Heart left ventricle (tissue), 16 donors: Measurements from ENCODE around the gene API5. TPM values are rescaled to one million over a fixed set of nuclear protein-coding genes. Genes with fewer than 3 reads are reported as not detected.
"Not testable (repeated sequence)": the region's sequence is repeated elsewhere in the genome, so short reads cannot be mapped to it uniquely, and the experiment has no call there.

Experiments
- ATAC-seq, 4 donors: fragments of 200-7000 bp; cut with Tn5 transposase; one replicate each; pipeline ENCODE4 v1.9.1; 2020 to 2022; ENCODE audit warnings: moderate library complexity in 4 of 4, mild to moderate bottlenecking in 3 of 4, moderate number of reproducible peaks in 1 of 4
- DNase-seq, 5 donors: peaks; one replicate each; pipeline ENCODE4 v3.0.0-alpha.2; 2020
- H3K27ac ChIP-seq, 12 donors: fragments of 200-600 bp; sonication (generic) in 4 of 12; one replicate each; pipeline versions ENCODE4 v1.5.0 to v1.8.0; 2016 to 2022; ENCODE audit warnings: mild to moderate bottlenecking in 2 of 12
- H3K27me3 ChIP-seq, 9 donors: fragments of 200-600 bp; sonication (generic) in 2 of 9; one replicate each; pipeline versions ENCODE4 v1.5.1 to v1.8.0; 2016 to 2022; ENCODE audit warnings: mild to moderate bottlenecking in 3 of 9
- H3K36me3 ChIP-seq, 9 donors: fragments of 200-600 bp; sonication (generic) in 2 of 9; one replicate each; pipeline versions ENCODE4 v1.5.0 to v1.8.0; 2018 to 2022; ENCODE audit warnings: mild to moderate bottlenecking in 2 of 9
- H3K4me1 ChIP-seq, 12 donors: fragments of 200-600 bp; sonication (generic) in 4 of 12; one replicate each; pipeline versions ENCODE4 v1.5.0 to v1.8.0; 2016 to 2022; ENCODE audit warnings: mild to moderate bottlenecking in 3 of 12
- H3K4me3 ChIP-seq, 12 donors: fragments of 200-600 bp; sonication (generic) in 4 of 12; one replicate each; pipeline versions ENCODE4 v1.5.0 to v1.8.0; 2017 to 2022; ENCODE audit warnings: mild to moderate bottlenecking in 9 of 12, moderate library complexity in 4 of 12
- H3K9me3 ChIP-seq, 12 donors: fragments of 200-600 bp; sonication (generic) in 4 of 12; one replicate each; pipeline versions ENCODE4 v1.5.0 to v1.8.0; 2016 to 2022; ENCODE audit warnings: mild to moderate bottlenecking in 1 of 12
- POLR2A ChIP-seq, 2 donors: fragments of 450-650 bp; IDR thresholded peaks; one replicate each; pipeline ENCODE4 v1.6.1; 2017; ENCODE audit warnings: antibody characterized with exemption in 2 of 2, mild to moderate bottlenecking in 2 of 2, moderate library complexity in 2 of 2
- WGBS, 4 donors: extraction: QIAGEN DNeasy Blood & Tissue Kit in 2 of 4; methylation state at CpG; one replicate each; pipeline versions ENCODE4 v1.1.5 to v1.1.7; 2013 to 2018; 5-methylcytosine and 5-hydroxymethylcytosine counted together
- intact Hi-C, 10 donors: fragments of 100-400 bp; cut with DNase I; formaldehyde crosslinking; loops; one replicate each; pipeline versions ENCODE4 v1.11.1 to v1.14.2; 2022
- polyA plus RNA-seq, 2 donors: library from polyadenylated mRNA; stranded (reverse); fragments of 200-250 nt; gene quantifications; one replicate each; pipeline ENCODE4 v1.2.3, GENCODE V29; 2013
- total RNA-seq, 9 donors: library from RNA; depleted of rRNA in 2 of 9; stranded (reverse); fragments of >200 nt in 2 of 9; fragmentation: NEBNext Ultra II Directional in 3 of 9; extraction: Animal tissue kit (Norgen Biotek cat#: 25700) in 3 of 9; gene quantifications; one replicate each; pipeline versions ENCODE4 v1.1.0 to v1.2.4, GENCODE V29; 2016 to 2023
- TF ChIP-seq, protein P1 (sequence below), 12 donors: fragments of 200-600 bp; sonication (generic) in 4 of 12; IDR thresholded peaks; one replicate each; pipeline versions ENCODE4 v1.5.0 to v1.8.0; 2018 to 2022; ENCODE audit warnings: antibody characterized with exemption in 12 of 12, mild to moderate bottlenecking in 5 of 12
- donor health status: ischemic (EF 13 %, LVEDD 7.1; RV severe dilation, severe dysfunction).
- donor health status: healthy with polysubstance abuse.
- donor health status: DM: no; HTN: yes; CAD: no.
- donor health status: DM: no; HTN: no; CAD: no.
- donor health status: ischemic (EF 25% LVEDD 6.9; RV normal size, moderate dysfunction).
- donor health status: ischemic (EF 25% LVEDD 5.7; RV mildly dilated, moderate dysfunction).
- donor health status: healthy.
- donor health status: DM: yes; HTN: yes; CAD: no.
- donor health status: ischemic (EF 35%, LVEDD 5.7; RV mildly dilated, moderate dysfunction).
- donor health status: nonischemic (EF 11% LVEDD 7.7; RV severe dilation, severe dysfunction).
- donor health status: DM: yes; HTN: yes; CAD: no.
- donor health status: PGD.
- donor health status: ischemic (EF 29% LVEDD 5.4; RV normal size, mild dysfunction).
- donor health status: nonischemic (EF 23%, LVEDD 6.1; RV moderate dilation, normal function).

Gene API5
- total and polyA plus RNA-seq, 11 donors = 11.4 to 57.9 (median 41.1) TPM

DNA sequence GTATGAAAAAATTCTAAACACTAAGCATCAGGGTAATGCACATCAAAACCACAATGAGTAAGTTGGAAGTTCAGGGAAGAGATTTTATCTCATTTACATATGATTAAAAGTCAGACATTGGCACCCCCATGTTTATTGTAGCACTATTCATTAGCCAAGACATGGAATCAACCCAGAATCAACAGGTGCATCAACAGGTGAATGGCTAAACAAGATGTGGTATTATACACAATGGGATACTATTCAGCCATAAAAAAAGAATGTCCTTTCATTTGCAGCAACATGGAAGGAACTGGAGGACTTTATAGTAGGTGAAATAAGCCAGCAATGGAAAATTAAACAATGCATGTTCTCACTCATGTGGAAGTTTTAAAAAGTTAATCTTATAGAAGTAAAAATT is 29.4 kb downstream of the API5 start:
- H3K4me1 ChIP-seq = no peaks in the 10 kb centered on the region
- intact Hi-C loops = no loop called here
- DNase-seq (no peak), ATAC-seq (no peak)
- H3K27me3 ChIP-seq = no peaks in the 10 kb centered on the region
- H3K4me3 ChIP-seq = no peak overlapping the region
- TF ChIP-seq, protein P1, sequence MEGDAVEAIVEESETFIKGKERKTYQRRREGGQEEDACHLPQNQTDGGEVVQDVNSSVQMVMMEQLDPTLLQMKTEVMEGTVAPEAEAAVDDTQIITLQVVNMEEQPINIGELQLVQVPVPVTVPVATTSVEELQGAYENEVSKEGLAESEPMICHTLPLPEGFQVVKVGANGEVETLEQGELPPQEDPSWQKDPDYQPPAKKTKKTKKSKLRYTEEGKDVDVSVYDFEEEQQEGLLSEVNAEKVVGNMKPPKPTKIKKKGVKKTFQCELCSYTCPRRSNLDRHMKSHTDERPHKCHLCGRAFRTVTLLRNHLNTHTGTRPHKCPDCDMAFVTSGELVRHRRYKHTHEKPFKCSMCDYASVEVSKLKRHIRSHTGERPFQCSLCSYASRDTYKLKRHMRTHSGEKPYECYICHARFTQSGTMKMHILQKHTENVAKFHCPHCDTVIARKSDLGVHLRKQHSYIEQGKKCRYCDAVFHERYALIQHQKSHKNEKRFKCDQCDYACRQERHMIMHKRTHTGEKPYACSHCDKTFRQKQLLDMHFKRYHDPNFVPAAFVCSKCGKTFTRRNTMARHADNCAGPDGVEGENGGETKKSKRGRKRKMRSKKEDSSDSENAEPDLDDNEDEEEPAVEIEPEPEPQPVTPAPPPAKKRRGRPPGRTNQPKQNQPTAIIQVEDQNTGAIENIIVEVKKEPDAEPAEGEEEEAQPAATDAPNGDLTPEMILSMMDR (IDR thresholded peaks at IDR 0.05) = no peak
- TF ChIP-seq POLR2A (IDR thresholded peaks at IDR 0.05) = no peak
- H3K27ac ChIP-seq = no peak overlapping the region
- no peaks in the 10 kb centered on the region for H3K9me3 ChIP-seq
- peaks cover 0 to 75% (median 60%) of the 10 kb centered on the region in 9 donors for H3K36me3 ChIP-seq

DNA sequence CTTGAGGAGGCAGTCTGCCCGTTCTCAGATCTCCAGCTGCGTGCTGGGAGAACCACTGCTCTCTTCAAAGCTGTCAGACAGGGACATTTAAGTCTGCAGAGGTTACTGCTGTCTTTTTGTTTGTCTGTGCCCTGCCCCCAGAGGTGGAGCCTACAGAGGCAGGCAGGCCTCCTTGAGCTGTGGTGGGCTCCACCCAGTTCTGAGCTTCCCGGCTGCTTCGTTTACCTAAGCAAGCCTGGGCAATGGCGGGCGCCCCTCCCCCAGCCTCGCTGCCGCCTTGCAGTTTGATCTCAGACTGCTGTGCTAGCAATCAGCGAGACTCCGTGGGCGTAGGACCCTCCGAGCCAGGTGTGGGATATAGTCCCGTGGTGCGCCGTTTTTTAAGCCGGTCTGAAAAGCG is 39.6 kb downstream of the API5 start:
- H3K36me3 ChIP-seq, H3K9me3 ChIP-seq, DNase-seq, H3K27me3 ChIP-seq, H3K4me1 ChIP-seq, H3K4me3 ChIP-seq, intact Hi-C loops, H3K27ac ChIP-seq, ATAC-seq: not testable (repeated sequence)
- WGBS, 4 donors = 27 to 50% methylated on average over 6 of the region's 17 CpGs; no CpG with 5 or more reads in 2 of the 4 donors

DNA sequence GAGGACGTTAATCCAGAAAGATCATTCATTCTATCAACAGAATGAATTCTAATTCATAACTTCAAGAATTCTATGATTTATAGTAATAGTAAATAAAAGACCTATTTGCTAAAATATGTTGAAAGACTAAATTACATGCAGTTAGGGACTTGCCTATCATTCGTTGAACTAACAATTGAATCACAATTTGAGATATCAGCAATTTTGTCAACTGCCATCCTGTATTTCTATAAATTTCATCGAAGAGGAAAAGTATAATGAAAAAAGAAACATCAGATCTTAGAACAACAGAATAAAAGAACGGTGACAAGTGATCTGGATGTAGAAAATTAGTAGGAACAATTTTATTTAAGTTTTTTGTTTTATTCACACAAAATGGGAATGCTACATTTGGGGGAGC is 42.5 kb downstream of the API5 start:
- ATAC-seq = no peak
- no peaks in the 10 kb centered on the region for H3K36me3 ChIP-seq
- H3K9me3 ChIP-seq = no peaks in the 10 kb centered on the region
- peaks cover 0 to 7% (median 2%) of the 10 kb centered on the region in 12 donors for H3K4me1 ChIP-seq
- H3K27ac ChIP-seq = no peak overlapping the region
- intact Hi-C loops = no loop called here
- 87 to 94% (median 91%) methylated on average over 4 of the region's 4 CpGs for WGBS, 4 donors
- no peak for DNase-seq
- no peaks in the 10 kb centered on the region for H3K27me3 ChIP-seq
- no peak overlapping the region for H3K4me3 ChIP-seq
- no peak for TF ChIP-seq POLR2A (IDR thresholded peaks at IDR 0.05)
- TF ChIP-seq, protein P1 (IDR thresholded peaks at IDR 0.05) = no peak

DNA sequence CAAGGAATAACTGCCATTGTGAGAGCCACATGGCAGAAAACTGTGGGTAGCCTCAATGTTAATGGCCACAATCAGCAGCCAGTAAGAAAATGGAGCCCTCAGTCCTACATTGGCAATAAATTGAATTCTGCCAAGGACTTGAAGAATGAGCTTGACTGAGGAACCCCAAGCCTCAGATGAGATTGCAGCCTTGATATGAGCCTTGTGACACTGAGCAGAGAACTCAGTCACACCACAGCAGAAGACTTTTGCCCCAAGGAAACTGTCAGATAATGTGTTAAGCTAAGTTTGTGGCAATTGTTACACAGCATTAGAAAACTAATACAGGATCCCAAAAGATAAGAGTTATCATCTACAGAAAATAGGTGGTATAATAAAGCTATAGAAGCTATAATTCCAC is 44.5 kb downstream of the API5 start:
- no peaks in the 10 kb centered on the region for H3K9me3 ChIP-seq
- TF ChIP-seq, protein P1 (IDR thresholded peaks at IDR 0.05) = no peak
- no peak for TF ChIP-seq POLR2A (IDR thresholded peaks at IDR 0.05)
- intact Hi-C loops = loop anchor here in 1 of 10 donors (5.0 kb wide), 1 partner anchor 44 kb away; the partner anchor contains the start of gene API5

DNA sequence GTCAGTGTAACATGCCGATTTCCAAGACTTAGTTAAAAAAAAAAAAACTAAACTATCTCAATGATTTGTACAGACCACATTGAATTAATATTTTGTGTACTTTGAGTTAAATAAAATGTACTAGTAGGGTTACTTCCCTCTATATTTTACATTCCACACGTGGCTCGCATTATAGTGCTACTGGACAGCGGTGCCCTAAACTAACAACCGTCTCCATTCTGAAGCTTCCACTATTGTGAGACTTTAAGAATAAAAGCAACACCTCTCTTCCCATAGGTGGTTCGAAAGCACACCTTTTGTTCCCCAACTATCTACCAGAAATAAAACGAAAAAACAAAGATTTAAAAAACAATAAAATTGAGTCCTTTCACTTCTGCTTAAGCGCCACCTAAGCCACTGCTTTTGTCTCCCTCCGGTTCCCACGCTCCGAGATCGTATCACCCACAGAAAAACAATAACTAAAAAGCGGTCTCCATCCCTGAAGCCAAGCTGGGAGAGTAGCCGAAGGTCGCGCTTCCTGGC is 46.5 kb downstream of the API5 start:
- H3K9me3 ChIP-seq = no peaks in the 10 kb centered on the region
- no peaks in the 10 kb centered on the region for H3K27me3 ChIP-seq
- no peak for DNase-seq
- intact Hi-C loops = loop anchor here in 1 of 10 donors (5.0 kb wide), 1 partner anchor 46 kb away; the partner anchor contains the start of gene API5
- peaks cover 2 to 43% (median 20%) of the 10 kb centered on the region in 12 donors for H3K4me1 ChIP-seq
- peaks cover 0 to 8% (median 0%) of the 10 kb centered on the region in 9 donors for H3K36me3 ChIP-seq
- WGBS, 4 donors = 6 to 8% (median 7%) methylated on average over 16 of the region's 16 CpGs
- H3K4me3 ChIP-seq = peak overlapping the region; percentile 60 to 97 (median 88)
- peak in 3 of 4 donors; percentile 18 to 36 (median 18) for ATAC-seq
- no peak for TF ChIP-seq POLR2A (IDR thresholded peaks at IDR 0.05)
- TF ChIP-seq, protein P1 (IDR thresholded peaks at IDR 0.05) = no peak
- H3K27ac ChIP-seq = peak overlapping the region; percentile 82 to 95 (median 90)

More for the DNA sequence above, 44.5 kb downstream of the API5 start:
- Histone ChIP-seq H3K36me3 (no peaks in the 10 kb centered on the region), H3K27me3 (no peaks in the 10 kb centered on the region), H3K4me1 (peaks cover 2 to 26% (median 20%) of the 10 kb centered on the region in 12 donors), H3K4me3 (no peak overlapping the region), H3K27ac (no peak overlapping the region)
- DNase-seq = no peak
- ATAC-seq = no peak
